HG03432 (cell line): ENCODE data around the gene ZNF548.
A peak's percentile ranks its signal among the peaks of the same experiment; 100 is the strongest.

Experiments used
- ATAC-seq: cut with Tn5 transposase; IDR thresholded peaks from one replicate; pipeline ENCODE4 v1.9.1; 2021; ENCODE audit warnings: mild to moderate bottlenecking, moderate library complexity; ENCODE audit not compliant: unreplicated experiment

The ZNF548 gene

GRCh38 chr19:57395710-57396109 is 6.1 kb downstream of the ZNF548 start:
- no peak for ATAC-seq

GRCh38 chr19:57398868-57399267 is 9.2 kb downstream of the ZNF548 start:
- ATAC-seq = no peak

GRCh38 chr19:57403737-57404563 is 14.3 kb downstream of the ZNF548 start:
- ATAC-seq = no peak

- no peak for ATAC-seq
Observed at GRCh38 chr19:57406516-57407123, 17.0 kb downstream of the ZNF548 start.

- peak; percentile 97 for ATAC-seq
Observed at GRCh38 chr19:57410877-57411671, 21.4 kb downstream of the ZNF548 start, which contains the start of gene ZNF17. TSS of gene ZNF17 (plus strand) at chr19:57411161. CDS start at chr19:57413616, 2,455 bp downstream.

GRCh38 chr19:57419439-57419838 is 29.8 kb downstream of the ZNF548 start:
- no peak for ATAC-seq

GRCh38 chr19:57421037-57421436 is 31.4 kb downstream of the ZNF548 start:
- no peak for ATAC-seq

- peak; percentile 20 for ATAC-seq
Observed at GRCh38 chr19:57434386-57435061, 44.9 kb downstream of the ZNF548 start.

- peak; percentile 96 for ATAC-seq
Observed at GRCh38 chr19:57435062-57435978, 45.7 kb downstream of the ZNF548 start, which contains the start of gene ZNF749. TSS of gene ZNF749 (plus strand) at chr19:57435325. CDS start at chr19:57435579, 254 bp downstream.

GRCh38 chr19:57436417-57436816 is 46.8 kb downstream of the ZNF548 start:
- no peak for ATAC-seq

- no peak for ATAC-seq
Observed at GRCh38 chr19:57437931-57438330, 48.3 kb downstream of the ZNF548 start.

GRCh38 chr19:57438925-57439324 is 49.3 kb downstream of the ZNF548 start:
- ATAC-seq = no peak

- ATAC-seq = no peak
Observed at GRCh38 chr19:57441979-57442752, 52.5 kb downstream of the ZNF548 start.

- no peak for ATAC-seq
Observed at GRCh38 chr19:57443121-57443696, 53.6 kb downstream of the ZNF548 start.

- ATAC-seq = no peak
Observed at GRCh38 chr19:57452307-57452706, 62.7 kb downstream of the ZNF548 start.
